Measurements from ENCODE around the gene SMIM1. TPM values are rescaled to one million over a fixed set of nuclear protein-coding genes. Genes with fewer than 3 reads are reported as not detected.

SMIM1 gene
- total and polyA plus RNA-seq, 2 experiments from 2014 or later = 3.2 to 7.2 TPM

DNA sequence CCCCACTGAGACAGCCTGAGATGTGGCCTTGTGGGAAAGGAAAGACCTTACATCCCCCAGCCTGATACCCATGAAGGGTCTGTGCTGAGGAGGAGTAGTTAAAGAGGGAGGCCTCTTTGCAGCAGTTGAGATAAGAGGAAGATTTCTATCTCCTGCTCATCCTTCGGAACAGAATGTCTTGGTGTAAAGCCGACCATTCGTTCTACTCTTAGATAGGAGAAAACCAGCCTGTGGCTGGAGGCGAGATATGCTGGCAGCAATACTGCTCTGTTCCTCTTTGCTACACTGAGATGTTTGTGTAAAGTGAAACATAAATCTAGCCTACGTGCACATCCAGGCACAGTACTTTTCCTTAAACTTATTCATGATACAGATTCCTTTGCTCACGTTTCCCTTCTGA, 21.8 kb upstream of the SMIM1 start:
- peaks cover 8% of the 10 kb centered on the region; the same call in 2 of the 3 replicates for H3K4me1 Mint-ChIP-seq

More for the DNA sequence above, 21.8 kb upstream of the SMIM1 start:
- H3K9me2 ChIP-seq (ENCODE audit: insufficient read depth) = no peaks in the 10 kb centered on the region
- no peaks in the 10 kb centered on the region; the same call in 1 of the 2 replicates for H4K20me1 ChIP-seq (replicated peaks; ENCODE audit: insufficient read depth)
- no peak overlapping the region for H3K4me3 ChIP-seq
- H3K9me3 Mint-ChIP-seq = no peaks in the 10 kb centered on the region
- no peak overlapping the region for H2AFZ ChIP-seq
- H3F3A ChIP-seq (replicated peaks; ENCODE audit: low read depth) = 0 out of 2 replicates have a peak, but pooled peaks cover 8% of the 10 kb centered on the region
- H3K27ac Mint-ChIP-seq = no peak overlapping the region
- peaks cover 18% of the 10 kb centered on the region for H3K27me3 Mint-ChIP-seq (ENCODE audit: insufficient read depth, low read depth, poor library complexity)
- no peak for ATAC-seq
- H3K4me3 Mint-ChIP-seq = no peak overlapping the region
- no peaks in the 10 kb centered on the region for H3K27me3 ChIP-seq (ENCODE audit: insufficient read depth)
- no peak overlapping the region for H3K4me2 ChIP-seq
- TF ChIP-seq, protein P1, sequence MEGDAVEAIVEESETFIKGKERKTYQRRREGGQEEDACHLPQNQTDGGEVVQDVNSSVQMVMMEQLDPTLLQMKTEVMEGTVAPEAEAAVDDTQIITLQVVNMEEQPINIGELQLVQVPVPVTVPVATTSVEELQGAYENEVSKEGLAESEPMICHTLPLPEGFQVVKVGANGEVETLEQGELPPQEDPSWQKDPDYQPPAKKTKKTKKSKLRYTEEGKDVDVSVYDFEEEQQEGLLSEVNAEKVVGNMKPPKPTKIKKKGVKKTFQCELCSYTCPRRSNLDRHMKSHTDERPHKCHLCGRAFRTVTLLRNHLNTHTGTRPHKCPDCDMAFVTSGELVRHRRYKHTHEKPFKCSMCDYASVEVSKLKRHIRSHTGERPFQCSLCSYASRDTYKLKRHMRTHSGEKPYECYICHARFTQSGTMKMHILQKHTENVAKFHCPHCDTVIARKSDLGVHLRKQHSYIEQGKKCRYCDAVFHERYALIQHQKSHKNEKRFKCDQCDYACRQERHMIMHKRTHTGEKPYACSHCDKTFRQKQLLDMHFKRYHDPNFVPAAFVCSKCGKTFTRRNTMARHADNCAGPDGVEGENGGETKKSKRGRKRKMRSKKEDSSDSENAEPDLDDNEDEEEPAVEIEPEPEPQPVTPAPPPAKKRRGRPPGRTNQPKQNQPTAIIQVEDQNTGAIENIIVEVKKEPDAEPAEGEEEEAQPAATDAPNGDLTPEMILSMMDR (conservative IDR thresholded peaks at IDR 0.05; ENCODE audit: low read depth in 2 of 2) = no peak
- TF ChIP-seq, protein P2, sequence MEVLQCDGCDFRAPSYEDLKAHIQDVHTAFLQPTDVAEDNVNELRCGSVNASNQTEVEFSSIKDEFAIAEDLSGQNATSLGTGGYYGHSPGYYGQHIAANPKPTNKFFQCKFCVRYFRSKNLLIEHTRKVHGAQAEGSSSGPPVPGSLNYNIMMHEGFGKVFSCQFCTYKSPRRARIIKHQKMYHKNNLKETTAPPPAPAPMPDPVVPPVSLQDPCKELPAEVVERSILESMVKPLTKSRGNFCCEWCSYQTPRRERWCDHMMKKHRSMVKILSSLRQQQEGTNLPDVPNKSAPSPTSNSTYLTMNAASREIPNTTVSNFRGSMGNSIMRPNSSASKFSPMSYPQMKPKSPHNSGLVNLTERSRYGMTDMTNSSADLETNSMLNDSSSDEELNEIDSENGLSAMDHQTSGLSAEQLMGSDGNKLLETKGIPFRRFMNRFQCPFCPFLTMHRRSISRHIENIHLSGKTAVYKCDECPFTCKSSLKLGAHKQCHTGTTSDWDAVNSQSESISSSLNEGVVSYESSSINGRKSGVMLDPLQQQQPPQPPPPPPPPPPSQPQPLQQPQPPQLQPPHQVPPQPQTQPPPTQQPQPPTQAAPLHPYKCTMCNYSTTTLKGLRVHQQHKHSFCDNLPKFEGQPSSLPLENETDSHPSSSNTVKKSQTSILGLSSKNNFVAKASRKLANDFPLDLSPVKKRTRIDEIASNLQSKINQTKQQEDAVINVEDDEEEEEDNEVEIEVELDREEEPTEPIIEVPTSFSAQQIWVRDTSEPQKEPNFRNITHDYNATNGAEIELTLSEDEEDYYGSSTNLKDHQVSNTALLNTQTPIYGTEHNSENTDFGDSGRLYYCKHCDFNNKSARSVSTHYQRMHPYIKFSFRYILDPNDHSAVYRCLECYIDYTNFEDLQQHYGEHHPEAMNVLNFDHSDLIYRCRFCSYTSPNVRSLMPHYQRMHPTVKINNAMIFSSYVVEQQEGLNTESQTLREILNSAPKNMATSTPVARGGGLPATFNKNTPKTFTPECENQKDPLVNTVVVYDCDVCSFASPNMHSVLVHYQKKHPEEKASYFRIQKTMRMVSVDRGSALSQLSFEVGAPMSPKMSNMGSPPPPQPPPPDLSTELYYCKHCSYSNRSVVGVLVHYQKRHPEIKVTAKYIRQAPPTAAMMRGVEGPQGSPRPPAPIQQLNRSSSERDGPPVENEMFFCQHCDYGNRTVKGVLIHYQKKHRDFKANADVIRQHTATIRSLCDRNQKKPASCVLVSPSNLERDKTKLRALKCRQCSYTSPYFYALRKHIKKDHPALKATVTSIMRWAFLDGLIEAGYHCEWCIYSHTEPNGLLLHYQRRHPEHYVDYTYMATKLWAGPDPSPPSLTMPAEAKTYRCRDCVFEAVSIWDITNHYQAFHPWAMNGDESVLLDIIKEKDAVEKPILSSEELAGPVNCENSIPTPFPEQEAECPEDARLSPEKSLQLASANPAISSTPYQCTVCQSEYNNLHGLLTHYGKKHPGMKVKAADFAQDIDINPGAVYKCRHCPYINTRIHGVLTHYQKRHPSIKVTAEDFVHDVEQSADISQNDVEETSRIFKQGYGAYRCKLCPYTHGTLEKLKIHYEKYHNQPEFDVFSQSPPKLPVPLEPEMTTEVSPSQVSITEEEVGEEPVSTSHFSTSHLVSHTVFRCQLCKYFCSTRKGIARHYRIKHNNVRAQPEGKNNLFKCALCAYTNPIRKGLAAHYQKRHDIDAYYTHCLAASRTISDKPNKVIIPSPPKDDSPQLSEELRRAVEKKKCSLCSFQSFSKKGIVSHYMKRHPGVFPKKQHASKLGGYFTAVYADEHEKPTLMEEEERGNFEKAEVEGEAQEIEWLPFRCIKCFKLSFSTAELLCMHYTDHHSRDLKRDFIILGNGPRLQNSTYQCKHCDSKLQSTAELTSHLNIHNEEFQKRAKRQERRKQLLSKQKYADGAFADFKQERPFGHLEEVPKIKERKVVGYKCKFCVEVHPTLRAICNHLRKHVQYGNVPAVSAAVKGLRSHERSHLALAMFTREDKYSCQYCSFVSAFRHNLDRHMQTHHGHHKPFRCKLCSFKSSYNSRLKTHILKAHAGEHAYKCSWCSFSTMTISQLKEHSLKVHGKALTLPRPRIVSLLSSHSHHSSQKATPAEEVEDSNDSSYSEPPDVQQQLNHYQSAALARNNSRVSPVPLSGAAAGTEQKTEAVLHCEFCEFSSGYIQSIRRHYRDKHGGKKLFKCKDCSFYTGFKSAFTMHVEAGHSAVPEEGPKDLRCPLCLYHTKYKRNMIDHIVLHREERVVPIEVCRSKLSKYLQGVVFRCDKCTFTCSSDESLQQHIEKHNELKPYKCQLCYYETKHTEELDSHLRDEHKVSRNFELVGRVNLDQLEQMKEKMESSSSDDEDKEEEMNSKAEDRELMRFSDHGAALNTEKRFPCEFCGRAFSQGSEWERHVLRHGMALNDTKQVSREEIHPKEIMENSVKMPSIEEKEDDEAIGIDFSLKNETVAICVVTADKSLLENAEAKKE (CRISPR knock-in tag; IDR thresholded peaks at IDR 0.05) = no peak
- TF ChIP-seq EZH2 (IDR thresholded peaks at IDR 0.05; ENCODE audit: low read depth, unreplicated experiment) = no peak
- TF ChIP-seq, protein P3, sequence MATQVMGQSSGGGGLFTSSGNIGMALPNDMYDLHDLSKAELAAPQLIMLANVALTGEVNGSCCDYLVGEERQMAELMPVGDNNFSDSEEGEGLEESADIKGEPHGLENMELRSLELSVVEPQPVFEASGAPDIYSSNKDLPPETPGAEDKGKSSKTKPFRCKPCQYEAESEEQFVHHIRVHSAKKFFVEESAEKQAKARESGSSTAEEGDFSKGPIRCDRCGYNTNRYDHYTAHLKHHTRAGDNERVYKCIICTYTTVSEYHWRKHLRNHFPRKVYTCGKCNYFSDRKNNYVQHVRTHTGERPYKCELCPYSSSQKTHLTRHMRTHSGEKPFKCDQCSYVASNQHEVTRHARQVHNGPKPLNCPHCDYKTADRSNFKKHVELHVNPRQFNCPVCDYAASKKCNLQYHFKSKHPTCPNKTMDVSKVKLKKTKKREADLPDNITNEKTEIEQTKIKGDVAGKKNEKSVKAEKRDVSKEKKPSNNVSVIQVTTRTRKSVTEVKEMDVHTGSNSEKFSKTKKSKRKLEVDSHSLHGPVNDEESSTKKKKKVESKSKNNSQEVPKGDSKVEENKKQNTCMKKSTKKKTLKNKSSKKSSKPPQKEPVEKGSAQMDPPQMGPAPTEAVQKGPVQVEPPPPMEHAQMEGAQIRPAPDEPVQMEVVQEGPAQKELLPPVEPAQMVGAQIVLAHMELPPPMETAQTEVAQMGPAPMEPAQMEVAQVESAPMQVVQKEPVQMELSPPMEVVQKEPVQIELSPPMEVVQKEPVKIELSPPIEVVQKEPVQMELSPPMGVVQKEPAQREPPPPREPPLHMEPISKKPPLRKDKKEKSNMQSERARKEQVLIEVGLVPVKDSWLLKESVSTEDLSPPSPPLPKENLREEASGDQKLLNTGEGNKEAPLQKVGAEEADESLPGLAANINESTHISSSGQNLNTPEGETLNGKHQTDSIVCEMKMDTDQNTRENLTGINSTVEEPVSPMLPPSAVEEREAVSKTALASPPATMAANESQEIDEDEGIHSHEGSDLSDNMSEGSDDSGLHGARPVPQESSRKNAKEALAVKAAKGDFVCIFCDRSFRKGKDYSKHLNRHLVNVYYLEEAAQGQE (IDR thresholded peaks at IDR 0.05; ENCODE audit: unreplicated experiment) = no peak
- no peak for TF ChIP-seq CREB1 (CRISPR knock-in tag; IDR thresholded peaks at IDR 0.05; ENCODE audit: low read depth)
- no peak for TF ChIP-seq EZH2phosphoT487 (IDR thresholded peaks at IDR 0.05; ENCODE audit: unreplicated experiment)
- TF ChIP-seq, protein P4, sequence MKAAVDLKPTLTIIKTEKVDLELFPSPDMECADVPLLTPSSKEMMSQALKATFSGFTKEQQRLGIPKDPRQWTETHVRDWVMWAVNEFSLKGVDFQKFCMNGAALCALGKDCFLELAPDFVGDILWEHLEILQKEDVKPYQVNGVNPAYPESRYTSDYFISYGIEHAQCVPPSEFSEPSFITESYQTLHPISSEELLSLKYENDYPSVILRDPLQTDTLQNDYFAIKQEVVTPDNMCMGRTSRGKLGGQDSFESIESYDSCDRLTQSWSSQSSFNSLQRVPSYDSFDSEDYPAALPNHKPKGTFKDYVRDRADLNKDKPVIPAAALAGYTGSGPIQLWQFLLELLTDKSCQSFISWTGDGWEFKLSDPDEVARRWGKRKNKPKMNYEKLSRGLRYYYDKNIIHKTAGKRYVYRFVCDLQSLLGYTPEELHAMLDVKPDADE (IDR thresholded peaks at IDR 0.05) = no peak
- TF ChIP-seq JUNB (IDR thresholded peaks at IDR 0.05; ENCODE audit: unreplicated experiment) = no peak
- no peak for TF ChIP-seq POLR2AphosphoS5 (IDR thresholded peaks at IDR 0.05; ENCODE audit: low read depth)
- no peak for TF ChIP-seq ZNF331 (CRISPR knock-in tag; IDR thresholded peaks at IDR 0.05; ENCODE audit: low read depth)
- no peak for TF ChIP-seq NANOG (IDR thresholded peaks at IDR 0.05; ENCODE audit: borderline replicate concordance)
- no peak for TF ChIP-seq ZNF114 (CRISPR knock-in tag; IDR thresholded peaks at IDR 0.05)
- TF ChIP-seq STAT1 (IDR thresholded peaks at IDR 0.05; ENCODE audit: unreplicated experiment) = no peak
- H3K36me3 Mint-ChIP-seq (ENCODE audit: low read depth) = no peaks in the 10 kb centered on the region
- H3K4me1 ChIP-seq (ENCODE audit: insufficient read depth) = peaks cover 5% of the 10 kb centered on the region; the same call in 1 of the 2 replicates
- DNase-seq (ENCODE audit: low spot score) = no peak
- no peaks in the 10 kb centered on the region for H3K36me3 ChIP-seq (ENCODE audit: insufficient read depth)
- H3K79me2 ChIP-seq (replicated peaks; ENCODE audit: insufficient read depth) = peaks cover 4% of the 10 kb centered on the region
- no peak overlapping the region for H3K27ac ChIP-seq (ENCODE audit: low read depth)

Measured in GM23338 (cell line).